Heart left ventricle (tissue), 13 donors: Measurements from ENCODE around the gene FTL.
"Not testable (repeated sequence)": the region's sequence is repeated elsewhere in the genome, so short reads cannot be mapped to it uniquely, and the experiment has no call there.

Experiments
- CTCF ChIP-seq, 12 donors: fragments of 200-600 bp; sonication (generic) in 4 of 12; IDR thresholded peaks; one replicate each; pipeline versions ENCODE4 v1.5.0 to v1.8.0; 2018 to 2022; ENCODE audit warnings: antibody characterized with exemption in 12 of 12, mild to moderate bottlenecking in 5 of 12
- POLR2A ChIP-seq, 2 donors: fragments of 450-650 bp; IDR thresholded peaks; one replicate each; pipeline ENCODE4 v1.6.1; 2017; ENCODE audit warnings: antibody characterized with exemption in 2 of 2, mild to moderate bottlenecking in 2 of 2, moderate library complexity in 2 of 2
- donor health status: ischemic (EF 13 %, LVEDD 7.1; RV severe dilation, severe dysfunction).
- donor health status: DM: no; HTN: yes; CAD: no.
- donor health status: DM: no; HTN: no; CAD: no.
- donor health status: ischemic (EF 25% LVEDD 6.9; RV normal size, moderate dysfunction).
- donor health status: ischemic (EF 25% LVEDD 5.7; RV mildly dilated, moderate dysfunction).
- donor health status: ischemic (EF 35%, LVEDD 5.7; RV mildly dilated, moderate dysfunction).
- donor health status: nonischemic (EF 11% LVEDD 7.7; RV severe dilation, severe dysfunction).
- donor health status: DM: yes; HTN: yes; CAD: no.
- donor health status: PGD.
- donor health status: ischemic (EF 29% LVEDD 5.4; RV normal size, mild dysfunction).
- donor health status: nonischemic (EF 23%, LVEDD 6.1; RV moderate dilation, normal function).

GRCh38 chr19:48919271-48919670, 45.8 kb upstream of the FTL start:
- TF ChIP-seq CTCF, POLR2A (IDR thresholded peaks at IDR 0.05): not testable (repeated sequence)
